HG03520 (cell line): ENCODE data around the gene IFRD2.

Source experiments
- ATAC-seq: cut with Tn5 transposase; IDR thresholded peaks from one replicate; pipeline ENCODE4 v1.9.1; 2021; ENCODE audit warnings: mild to moderate bottlenecking, moderate library complexity; ENCODE audit not compliant: unreplicated experiment

Gene IFRD2

DNA sequence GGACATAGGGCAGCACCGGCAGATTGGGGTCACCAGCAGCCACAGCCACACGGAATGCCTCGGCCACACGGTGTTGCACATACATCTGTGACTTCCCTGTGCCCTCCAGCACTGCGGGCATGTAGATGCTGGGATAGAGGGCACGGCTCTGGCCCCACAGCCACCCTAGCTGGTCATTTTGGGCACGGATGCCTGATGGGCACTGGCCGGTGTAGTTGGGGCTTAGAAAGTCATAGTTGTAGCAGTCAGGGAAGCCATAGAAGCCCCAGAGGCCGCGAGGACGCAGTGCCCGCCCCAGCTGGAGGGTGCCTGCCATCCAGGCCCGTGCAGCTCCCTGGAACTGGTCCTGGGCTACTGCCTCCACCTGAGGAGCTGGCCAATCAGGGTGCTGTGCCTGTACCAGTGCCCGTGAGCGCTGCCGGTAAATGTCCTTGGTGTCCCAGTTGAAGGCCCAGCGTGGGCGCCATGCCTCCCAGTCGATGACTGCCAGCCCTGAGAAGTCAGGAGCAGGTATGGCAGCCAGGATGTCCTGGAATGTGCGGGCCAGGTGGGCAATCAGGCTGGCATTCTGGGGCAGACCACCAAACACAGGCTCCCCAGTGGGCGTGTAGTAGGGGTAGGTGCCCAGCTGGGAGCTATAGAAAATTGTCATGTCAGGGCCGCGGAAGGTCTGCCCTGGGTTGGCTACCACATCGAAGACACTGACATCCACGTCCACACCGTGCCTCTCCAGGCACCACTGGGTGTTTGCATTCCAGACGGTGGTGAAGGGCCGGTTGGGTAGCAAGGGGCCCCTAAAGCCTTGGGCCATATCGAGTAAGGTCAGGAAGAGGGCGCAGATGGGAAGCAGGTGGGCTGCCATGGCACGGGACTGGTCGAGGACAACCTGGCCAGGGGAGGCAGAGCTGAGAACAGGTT is 10.1 kb upstream of the IFRD2 start:
- no peak for ATAC-seq

DNA sequence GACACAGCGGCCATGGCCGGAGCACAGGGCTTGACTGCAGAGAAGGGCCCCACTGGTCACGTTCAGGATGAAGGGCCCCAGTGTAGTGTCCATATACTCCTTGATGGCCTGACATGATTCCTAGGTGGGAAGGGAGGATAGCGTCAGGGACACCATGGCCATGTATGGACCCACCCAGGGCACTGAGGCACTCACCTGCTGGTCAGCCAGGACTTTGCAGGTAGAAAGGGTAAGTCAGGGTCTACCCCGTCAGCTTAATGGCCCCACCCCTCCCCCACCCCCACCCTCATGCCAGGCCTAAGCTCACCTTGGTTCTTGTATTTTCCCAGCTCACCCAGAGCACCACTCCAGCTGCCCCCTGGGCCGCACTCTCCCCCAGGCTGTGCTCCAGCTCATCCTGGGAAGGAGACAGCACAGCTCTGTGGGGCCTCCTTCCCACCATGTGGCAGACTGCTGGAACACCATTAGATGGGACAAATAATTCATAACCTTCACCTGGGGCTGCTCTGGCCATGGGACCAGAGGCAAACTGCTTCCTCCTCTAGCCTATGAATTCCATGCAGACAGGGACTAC is 8.5 kb upstream of the IFRD2 start:
- no peak for ATAC-seq

DNA sequence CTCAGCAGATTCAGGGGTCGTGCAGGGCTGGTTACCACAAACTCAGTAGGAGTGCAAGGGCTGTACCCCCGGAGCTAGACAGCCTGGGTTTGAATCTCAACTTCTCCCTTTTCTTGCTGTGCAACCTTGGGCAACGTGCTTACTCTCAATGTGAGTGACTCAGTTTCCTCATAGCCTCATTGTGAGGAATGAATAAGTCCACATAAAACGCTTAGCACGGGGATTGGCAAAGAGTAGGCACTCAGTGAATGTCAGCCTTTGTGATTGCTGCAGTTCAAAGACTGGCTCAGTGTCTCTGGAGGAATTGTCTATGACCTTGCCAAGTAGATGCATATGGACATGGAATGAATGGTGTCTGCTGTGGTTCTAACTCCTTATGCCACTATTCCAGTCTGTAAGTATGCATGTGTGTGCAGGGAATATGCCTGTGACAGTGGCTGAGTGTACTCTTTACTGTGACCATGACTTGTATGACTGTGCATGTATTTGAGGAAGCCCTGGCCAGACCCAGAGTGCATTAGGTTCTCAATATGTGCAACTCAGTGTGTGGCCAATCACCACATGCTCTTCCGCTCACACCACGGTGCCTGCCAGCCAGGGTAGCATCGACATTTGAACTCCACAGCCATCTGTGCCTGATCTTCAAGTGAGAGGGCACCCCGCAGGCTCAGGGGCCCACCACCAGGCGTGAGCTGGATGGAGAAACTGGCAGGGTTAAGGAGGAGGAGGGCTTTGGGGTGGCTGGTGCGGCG is 7.9 kb upstream of the IFRD2 start:
- ATAC-seq: no peak

DNA sequence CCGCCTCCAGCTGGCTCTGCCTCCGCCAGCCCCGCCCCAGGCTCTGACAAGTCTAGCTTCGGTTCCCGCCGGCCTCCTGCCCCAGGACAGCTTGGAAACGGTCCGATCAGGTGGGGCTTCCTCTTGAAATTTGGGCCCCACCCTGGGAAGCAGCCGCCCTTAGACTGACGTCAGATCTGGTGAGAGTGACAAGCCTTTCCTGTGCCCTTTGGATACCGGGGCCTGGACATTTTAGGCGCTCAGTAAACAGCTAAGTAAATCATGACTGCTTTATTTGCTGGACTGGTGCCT is 7.4 kb upstream of the IFRD2 start:
- ATAC-seq: no peak

DNA sequence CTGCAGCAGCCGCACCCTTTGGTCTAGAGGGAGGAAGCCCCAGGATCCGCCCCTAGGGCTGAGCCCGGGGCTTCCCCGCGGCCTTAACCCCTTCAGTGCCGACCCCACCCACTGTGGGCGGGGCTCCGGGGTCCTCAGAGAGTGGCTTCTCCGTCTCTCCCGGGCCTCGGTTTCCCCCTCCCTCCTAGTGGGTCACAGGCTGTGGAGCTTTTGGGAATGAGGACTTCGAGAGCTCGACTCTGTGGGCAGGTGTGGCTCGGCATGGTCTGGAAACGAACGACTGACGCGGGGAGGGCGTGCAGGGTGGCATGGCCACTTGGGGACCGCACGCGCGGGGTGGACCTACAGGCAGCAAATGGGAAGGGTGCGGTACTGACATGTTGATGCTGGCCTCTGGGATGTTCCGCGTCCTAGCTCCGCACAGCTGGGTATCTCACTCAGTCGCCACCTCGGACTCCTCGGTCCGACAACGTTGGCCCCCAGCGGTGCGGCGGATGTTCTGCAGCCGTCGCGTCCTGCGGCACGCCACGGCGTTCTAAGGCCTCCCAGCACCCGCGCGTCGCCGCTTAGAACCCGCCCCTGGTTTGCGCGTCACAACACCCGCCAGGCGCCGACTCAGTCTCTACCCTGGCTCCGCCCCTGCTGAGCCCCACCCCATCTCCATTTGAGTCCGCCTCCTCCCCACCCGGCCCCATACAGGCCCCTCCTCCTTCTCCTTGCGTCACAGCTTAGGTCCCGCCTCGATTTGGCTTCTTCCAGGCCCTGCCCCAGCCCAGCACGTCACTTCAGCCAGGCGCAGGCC is 6.8 kb upstream of the IFRD2 start, which contains the start of the genes HYAL3 and NAA80:
Gene HYAL3 (minus strand): TSS at position 570 of the 802 bp plus-strand sequence. CDS start 3,803 bp downstream, outside the sequence.
Gene NAA80 (minus strand): TSS at position 570 of the 802 bp plus-strand sequence. CDS start 1,942 bp downstream, outside the sequence.
- peak; percentile 79 for ATAC-seq

DNA sequence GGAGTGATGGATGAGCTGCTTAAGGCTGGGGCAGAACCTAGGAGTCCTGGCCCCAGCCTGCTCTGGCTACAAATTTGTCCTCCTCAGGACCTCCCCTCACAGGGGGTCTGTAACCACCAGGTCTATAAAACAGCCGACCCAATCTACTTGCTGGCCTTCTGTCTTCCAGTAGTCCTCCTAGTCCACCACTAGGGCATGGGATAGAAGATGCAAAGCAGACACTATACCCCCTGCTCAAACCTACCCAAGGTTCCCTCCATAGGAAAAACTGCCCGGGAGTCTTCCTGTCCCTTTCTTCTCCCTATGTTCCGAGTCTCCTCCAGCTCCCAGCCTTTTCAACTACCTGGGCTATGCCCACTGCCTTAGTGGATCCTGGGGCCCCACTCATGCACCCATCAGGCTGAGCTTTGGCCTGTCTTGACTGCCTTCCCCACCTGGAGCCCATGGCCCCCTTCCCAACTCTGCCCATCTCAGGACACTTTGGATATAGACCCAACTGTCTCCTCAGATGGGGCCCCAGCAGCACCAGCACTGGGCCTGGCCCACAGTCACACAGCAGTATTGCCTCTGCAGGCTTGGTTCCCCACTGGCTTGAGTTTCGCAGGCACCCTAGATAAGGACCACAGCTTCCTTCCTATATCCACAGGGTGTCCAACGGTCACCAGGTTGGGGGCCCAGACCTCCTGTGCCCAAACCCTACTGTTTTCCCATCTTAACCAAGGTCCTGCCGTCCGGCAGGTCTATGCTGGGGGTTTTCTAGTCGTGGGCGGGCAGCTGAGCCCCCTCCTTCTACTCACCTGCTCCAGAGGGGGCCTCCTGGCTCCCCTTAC is 5.9 kb upstream of the IFRD2 start:
- no peak for ATAC-seq

DNA sequence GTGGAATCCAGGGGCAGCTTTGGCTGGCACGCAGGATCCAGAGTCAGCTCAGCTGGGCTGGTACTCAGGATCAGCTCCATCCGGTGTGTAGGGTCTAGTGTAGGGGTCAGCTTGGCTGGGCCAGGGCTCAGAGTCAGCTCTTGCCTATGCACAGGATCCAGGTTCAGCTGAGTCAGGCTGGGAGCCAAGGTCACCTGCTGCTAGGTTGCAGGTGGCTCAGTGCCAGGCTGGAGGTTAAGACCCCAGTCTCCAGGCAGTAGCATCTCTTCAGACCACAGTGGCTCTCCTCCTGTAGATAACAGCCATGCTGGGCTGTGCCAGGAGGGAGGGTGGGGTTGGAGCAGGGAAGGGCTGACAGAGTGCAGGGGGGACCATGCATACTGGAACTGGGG is 5.2 kb upstream of the IFRD2 start:
- ATAC-seq: no peak

DNA sequence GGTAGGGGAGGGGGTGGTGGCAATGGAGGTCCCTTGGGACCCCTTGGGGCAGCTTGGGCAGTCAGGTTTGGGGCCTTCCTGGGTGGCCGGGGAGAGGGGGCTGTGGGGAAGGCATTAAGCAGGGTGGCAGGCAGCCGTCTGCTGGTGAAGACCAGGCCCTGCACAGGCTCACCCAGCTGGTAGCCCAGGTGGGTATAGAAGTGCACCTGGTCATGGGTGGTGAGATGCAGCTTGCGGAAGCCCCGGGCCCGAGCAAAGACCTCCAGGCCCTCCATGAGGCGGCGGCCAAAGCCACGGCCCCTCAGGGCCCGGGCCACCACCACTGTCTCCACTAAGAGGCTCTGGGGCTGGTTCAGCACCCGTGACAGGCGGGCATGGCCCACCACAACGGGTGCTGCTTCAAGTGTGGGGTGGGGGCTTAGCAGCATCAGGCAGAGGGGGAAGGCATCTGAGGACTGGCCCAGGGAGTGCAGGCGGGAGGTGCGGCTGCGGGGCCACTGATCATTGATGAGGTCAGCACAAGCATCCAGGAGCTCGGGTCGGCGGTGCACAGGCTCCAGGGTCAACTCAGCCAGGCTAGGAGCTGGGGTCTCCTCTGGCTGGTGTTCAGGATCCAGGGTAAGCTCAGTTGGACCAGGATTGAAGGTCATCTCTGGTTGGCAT is 4.6 kb upstream of the IFRD2 start:
- ATAC-seq: no peak

DNA sequence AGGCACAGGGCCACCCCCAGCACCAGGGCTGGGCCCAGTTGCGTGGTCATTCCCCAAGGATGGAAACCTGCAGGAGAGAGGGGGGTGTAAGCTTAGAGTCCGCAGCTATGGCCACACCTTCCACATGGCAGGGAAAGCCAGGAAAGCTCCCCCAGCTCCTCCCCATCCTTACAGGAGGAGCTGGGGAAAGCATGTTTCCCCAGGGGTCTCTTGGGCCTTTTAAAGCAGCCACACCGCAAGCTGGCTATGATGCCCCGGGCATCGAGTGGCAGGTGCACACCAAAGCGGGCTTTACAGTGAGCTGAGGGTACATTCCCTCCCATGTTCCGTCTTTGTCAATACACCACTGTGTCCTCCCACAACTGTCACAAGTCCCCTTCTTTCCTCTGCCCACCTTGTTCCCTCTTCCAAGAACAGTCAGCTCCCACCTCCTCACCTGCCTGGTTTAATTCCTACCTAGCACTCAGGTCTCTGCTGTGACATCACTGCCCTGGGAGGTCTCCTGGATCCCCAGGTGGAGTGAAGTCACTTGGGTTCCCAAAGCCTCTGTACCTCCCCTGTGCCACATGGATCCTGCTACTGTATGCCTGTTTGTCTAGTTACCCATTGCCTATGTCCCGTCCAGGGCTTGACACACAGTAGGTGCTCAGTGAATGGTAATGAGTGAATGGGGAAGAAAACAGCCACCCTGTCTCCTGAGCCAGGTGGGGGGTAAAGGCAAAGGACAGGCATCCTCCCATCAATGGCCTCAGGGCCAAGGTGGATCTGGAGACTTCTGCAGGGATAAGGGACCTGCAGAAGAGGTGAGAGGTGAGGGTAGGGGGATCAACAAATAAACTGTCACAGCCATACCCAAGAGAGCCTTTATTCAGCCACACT is 3.6 kb upstream of the IFRD2 start:
- no peak for ATAC-seq

DNA sequence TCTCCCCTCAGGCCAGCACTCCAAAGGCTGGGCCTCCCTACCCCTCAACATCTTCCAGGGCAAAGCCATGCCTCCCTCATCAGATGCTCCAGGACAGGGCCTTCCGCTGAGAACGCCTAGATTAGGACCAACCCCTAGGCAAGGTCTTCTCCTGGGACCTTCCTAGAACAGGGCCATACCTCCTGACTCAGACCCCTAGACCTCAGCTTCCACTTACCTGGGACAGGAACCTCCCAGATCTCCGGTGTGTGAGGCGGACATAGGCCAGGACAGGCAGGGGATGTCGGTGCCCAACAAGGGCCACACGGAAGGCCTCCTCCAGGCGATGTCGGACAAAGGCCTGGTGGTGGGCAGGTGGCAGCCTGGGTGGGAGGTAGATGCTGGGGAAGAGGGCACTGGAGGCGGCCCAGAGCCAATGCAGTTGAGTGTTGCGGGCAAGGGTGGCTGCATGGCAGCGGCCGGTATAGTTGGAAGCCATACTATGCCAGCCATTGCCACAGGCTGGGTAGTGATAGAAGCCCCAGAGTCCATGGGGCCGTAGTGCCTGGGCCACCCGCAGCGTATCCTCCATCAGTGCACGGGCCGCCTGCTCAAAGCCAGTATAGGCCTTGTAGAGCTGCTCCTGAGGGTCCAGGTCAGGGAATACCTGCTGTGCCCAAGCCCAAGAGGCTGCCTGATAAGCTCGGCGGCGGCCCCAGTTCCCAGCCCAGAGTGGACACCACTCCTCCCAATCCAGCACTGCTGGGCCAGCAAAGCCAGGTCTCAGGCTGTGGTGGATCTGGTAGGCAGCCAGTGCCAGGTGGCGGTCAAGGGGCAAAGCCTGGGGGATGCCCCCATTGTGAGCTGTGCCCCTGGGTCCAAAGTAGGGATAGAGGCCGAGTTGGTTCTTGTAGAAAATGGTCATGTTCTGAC is 2.5 kb upstream of the IFRD2 start:
- no peak for ATAC-seq

DNA sequence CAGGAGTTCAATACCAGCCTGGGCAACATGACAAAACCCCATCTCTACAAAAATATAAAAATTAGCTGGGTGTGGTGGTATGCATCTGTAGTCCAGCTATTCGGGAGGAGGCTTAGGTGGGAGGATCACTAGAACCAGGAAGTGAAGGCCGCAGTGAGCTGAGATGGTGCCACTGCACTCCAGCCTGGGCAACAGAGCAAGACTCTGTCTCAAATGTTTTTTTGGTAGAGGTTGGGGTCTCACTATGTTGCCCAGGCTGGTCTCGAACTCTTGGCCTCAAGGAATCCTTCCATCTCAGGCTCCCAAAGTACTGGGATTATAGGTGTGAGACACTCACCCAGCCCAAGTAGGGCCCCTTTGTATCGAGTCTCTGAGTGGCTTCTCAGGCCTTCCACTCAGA is 1.9 kb upstream of the IFRD2 start:
- no peak for ATAC-seq

DNA sequence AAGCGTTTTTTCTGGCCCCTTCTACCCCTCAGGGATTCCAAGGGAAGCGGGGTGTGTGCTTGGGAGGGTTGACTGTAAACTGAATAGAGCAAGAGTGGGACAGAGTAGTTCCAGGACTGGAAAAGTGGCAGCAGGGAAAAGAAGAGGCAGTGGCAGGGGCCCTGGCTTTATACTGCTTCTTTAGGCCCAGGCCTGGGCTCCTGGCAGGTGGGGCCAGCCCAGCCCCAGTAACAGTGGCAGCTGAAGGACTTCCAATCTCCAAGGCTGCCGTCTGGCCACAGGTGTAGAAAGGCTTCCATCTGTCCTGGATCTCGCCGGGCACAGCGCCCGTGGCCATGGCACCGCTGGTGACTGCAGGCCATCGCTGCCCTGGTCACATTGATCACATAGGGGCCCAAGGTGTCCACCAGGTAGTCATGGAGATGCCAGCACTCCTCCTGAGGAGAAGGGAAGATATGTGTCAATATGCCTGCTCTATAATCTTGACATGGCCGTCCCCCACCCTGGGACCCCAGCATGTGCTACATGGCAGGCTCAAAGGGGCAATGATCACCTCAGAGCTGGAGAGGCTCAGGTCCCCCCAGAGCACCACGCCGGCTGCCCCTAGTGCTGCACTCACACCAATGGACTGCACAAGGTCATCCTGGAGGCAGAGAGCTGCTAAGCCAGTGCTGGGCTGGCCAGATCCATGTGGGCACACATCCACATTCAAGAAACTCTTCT is 1.0 kb upstream of the IFRD2 start:
- no peak for ATAC-seq

DNA sequence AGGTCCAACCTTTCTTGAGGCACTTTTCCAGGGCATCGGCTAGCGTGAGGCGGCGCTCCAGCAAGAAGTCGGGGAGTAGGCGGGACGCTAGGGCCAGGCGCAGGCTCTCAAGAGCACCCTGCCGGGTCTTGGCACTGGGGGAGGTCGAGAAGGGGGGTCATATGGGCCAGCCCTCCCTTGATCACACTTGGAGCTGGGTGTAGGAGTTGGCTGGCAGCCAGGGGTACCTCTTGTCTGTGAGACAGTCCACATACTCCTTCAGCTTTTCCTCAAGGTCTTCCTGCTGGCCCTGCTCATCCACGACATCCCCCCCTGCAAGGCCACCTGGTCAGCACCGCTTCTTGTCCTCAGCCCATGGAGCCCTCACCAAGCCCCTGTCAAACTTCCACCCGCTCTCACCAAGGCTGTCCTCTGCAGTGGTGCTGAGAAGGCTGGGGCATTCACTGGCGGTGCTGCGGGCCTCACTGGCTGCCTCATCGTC is 2.0 kb downstream of the IFRD2 start:
- no peak for ATAC-seq

DNA sequence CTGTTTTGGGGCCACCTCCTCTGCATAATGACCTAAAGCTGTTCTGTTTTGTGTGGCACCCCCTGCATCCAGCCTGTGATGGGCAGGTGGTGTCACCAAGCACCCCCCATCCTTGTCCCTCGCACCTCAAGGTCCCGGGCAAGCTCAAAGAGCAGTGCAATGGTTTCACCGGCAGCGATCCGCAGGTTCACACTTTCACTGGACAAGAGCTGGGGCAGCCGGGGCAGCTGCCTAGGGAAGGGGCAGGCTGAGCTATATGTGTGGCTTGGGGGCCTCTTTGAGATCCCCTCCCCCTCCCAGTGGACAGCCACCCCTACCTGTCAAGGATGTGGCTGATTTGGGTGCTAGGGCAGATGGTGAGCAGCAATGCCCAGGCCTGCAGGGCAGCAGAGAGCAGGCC is 3.1 kb downstream of the IFRD2 start:
- no peak for ATAC-seq

DNA sequence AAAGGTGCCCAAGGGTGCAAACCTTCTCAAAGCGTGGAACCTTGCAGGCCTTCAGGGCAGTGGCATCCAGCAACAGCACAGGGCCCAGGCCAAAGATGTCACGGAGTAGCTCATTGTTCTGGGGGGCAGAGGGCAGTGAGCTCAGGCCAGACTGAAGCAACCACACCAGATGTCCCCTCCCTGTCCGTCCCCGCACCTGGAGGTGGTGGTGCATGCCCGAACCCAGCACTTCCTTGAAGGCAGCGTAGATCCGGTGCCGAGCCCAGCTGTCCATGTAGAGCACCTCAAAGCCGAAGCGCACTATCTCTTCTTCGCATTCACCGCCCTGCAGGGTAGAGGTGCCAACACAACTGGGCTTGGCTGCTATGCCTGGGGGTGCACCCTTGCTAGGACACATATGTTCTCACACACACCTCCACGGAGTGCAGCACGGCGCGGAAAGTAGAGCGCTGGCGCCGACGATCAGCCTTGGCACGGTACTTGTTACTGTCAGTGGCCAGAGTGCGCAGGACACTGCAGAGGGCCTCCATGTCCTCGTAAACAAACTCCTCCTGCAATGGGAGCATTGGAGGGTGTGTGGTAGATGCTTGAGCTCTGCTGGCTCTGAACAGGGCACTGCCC is 3.7 kb downstream of the IFRD2 start:
- ATAC-seq: no peak

DNA sequence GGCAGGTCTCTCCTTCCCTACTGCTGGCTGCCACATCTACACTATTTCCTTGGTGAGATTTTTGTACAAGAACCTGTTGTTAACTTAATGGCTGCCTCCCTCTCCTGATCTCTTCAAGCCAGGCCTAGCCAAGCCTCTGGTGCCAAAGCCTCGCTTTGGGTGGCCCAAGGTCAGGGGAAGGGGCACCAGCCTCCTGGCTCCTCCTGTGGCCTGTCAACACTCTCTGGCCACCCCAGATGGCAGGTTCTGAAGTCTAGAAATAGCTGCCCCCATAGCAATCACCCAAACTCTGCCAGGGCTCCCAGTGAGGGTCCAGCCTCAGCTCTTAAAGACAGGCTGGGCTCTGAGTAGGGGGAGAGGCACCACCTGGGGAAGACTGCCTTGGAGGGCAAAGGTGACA is 5.0 kb downstream of the IFRD2 start:
- no peak for ATAC-seq
